Epithelial cell of prostate (primary cell): ENCODE results near the gene PRDM16.

ENCODE experiments used
- DNase-seq: peaks from one replicate; pipeline ENCODE4 v3.0.0-alpha.2; 2011; ENCODE audit warnings: low read depth, low spot score
- H3K27ac ChIP-seq: fragments of 450-650 bp; 2 replicates; pipeline ENCODE4 v1.5.1; 2017; ENCODE audit warnings: mild to moderate bottlenecking

The PRDM16 gene

DNA sequence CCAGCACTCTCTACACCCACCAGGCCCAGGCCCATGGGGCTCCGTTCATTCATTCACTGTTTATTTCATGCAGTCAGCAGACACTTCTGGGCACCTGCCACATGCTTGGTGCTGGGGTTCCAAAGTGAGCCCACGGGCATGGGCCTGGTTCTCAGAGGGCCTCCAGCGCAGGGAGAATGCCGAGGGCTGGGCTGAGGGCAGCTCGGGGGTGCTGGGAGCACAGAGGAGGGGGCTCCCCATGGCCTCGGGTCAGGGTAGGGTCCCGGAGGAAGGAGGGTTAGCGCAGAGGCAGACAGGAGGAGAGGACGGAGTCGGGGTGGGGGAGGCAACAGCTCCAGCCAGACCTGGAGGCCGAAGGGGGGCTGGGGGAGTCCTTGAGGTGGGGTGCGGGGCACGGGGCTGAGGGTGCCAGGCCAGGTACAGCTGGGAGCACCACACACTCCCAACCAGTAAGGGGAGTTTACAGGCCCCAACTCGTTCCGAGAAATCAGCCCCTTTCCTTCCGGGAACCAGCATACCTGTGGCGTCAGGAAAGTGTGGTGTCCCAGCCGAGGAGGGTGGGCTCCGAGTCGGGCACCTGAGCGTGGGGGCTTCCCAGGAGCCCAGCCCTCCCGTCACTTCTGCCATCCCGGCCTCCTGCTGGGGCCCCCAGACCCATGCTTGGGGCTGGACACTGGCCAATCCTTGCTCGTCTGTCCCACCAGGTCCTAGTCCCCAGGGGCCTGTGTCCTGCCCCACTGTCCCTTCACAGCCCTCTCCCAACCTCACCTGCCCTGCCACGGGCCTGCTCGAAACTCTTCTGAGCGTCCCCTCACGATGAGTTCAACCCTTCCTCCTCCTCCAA is 396.3 kb downstream of the PRDM16 start:
- peak overlapping the region; percentile 6 for H3K27ac ChIP-seq
- no peak for DNase-seq

DNA sequence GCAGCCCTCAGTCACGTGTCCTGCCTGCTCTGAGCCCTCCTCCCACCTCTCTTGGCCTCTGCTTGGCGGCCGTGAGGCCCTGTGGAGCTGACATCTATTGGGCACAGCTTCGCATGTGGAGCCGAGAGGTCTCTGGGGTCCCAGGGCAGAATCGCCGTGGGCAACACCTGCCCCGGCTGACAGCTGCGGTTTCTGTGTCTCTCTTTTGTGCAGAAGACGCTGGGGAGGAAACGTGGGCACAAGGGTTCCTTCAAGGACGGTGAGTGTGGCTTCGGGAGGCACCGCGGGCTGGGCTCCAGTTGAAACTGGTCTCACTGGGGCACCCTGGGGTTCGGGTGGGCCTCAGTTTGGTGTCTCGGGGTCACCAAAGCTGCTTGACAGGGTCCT is 396.9 kb downstream of the PRDM16 start:
- DNase-seq, result no peak
- no peak overlapping the region for H3K27ac ChIP-seq

DNA sequence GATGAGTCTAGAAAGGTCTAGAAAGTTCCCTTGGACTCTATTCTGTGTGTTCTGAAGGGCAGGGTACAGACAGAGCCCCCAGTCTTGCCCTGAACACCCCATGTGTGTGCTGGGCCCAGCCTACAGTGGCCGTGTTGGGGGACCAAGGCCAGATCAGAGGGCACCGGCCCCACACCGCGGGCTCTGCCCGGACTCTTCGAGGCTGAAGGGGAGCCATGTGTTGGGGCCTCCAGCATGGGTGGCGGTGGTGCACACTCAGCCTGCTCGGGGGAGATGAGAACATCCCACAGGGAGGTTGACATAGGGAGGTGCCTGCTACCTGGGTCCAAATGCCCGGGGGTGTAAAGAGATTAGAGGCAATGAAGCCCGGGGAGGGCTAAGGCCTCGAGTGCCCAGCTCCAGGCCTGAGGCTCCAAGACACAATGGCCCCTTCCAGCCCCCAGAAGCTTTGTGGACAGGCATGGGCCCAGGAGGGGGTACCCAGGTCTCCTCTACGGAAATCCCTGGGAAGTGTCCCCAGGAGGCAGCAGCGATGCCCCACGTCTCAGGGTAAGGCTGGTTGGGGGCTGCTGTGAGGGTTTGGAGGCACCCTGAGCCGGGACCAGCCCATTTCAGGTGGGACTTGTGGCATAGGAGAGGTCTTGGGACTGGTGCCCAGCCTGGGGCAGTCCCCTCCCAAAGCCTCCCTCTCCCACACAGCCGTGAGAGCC is 397.5 kb downstream of the PRDM16 start:
- H3K27ac ChIP-seq, result no peak overlapping the region

DNA sequence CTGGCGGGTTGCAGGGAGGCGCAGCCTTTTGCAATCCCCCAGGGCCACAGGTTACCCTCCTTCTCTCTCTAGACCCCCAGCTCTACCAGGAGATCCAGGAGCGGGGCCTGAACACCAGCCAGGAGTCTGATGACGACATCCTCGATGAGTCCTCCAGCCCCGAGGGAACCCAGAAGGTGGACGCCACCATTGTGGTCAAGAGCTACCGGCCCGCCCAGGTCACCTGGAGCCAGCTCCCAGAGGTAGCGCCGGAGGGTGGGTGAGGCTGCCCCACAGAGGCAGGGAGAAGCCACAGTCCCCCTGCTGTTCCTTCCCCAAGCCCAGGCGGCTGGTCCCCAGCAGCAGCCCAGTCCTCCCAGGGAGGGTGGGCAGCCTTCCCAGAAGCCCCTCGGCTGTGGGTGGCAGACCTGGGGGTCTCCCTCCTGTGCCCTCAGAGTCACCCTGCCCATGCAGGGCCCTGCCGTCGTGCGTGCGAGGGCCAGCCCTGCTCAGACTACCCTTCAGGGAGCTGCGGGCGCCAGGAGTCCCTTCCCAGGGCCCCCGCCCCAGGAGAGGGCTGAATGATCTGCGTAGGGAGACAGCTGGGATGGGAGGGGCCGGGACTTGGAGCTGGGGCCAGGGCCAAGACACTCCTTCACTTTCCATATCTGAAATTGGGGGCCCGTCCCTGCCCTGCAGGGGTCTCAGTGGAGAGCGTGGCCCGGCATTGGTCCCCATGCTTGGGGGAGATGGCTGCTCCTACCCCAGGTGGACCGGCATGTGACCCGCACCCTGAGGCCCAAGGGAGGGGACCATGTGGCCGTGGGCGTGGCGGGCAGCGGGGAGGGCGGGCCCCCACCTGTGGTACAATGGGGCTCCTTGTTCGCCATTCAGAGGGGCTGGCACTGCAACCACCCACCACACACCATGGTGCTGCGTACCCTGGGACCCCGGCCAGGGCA is 398.4 kb downstream of the PRDM16 start:
- no peak overlapping the region for H3K27ac ChIP-seq
- DNase-seq, result no peak

More for the DNA sequence above, 397.5 kb downstream of the PRDM16 start:
- DNase-seq, result no peak

DNA sequence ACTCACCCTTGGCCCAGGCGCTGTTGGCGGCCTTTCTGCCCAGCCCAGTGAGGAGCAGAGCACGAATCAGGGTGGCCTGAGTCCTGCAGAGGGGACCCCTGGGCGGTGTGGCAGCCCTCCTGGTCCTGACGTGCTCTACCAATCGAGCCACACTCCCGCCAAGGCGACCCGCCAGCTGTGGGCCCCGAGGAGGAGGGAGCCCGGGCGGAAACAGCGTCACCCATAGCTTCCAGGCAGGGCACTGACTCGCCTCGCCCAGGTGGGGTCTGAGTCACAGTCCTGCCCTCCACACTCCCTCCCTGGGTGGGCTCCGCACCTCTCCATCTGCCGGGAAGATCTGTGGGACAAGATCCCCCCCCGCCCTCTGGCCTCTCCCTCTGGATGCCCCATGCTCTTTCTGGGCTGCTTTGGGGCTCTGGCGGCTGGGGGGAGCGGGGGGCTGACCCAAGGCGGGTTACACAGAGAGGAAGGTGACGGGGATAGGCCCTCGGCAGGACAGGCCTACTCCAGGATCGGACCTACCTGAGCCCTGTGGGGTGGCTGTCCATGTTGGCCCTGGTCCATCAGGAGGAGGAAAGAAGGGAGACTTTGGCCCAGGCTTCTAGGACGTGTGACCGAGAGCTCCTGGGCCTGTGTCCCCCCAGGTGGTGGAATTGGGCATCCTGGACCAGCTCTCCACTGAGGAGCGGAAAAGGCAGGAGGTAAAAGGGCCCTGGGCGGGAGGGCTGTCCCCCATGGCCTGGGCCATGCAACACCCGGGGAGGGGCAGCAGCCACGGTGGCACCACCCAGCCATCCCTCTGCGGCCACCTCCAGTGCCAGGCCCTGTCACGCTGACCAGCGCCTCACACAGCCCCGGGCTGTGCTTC is 399.5 kb downstream of the PRDM16 start:
- no peak overlapping the region for H3K27ac ChIP-seq
- no peak for DNase-seq

DNA sequence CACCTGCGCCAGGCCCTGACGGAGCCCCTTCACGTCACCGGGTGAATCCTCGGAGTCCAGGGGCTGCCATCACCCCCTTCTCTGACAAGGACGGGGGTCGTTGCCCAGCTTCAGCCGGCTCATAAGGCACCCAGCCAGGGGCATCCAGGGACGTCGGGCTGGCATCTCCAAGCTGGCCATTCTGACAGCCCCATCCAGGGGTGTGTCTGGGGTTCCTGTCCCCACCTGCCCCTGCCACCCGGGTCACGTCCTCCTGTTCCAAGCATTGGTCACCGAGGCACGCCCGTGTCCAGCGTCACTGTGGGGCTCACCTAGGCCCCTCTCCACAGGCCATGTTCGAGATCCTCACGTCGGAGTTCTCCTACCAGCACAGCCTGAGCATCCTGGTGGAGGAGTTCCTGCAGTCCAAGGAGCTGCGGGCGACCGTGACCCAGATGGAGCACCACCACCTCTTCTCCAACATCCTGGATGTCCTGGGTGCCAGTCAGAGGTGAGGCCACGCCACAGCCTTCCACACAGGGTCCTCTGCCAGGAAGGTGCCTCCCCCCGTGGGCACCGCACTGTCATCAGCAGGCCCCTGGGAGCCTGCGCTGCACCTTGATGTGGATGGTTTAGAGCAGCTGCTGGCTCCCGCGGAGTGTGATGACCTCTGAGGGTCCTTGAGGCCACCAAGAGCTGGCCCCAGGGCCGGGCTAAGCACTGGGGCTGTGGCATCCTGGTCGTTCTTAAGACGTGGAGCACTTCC is 400.3 kb downstream of the PRDM16 start:
- no peak for DNase-seq
- H3K27ac ChIP-seq, result no peak overlapping the region

DNA sequence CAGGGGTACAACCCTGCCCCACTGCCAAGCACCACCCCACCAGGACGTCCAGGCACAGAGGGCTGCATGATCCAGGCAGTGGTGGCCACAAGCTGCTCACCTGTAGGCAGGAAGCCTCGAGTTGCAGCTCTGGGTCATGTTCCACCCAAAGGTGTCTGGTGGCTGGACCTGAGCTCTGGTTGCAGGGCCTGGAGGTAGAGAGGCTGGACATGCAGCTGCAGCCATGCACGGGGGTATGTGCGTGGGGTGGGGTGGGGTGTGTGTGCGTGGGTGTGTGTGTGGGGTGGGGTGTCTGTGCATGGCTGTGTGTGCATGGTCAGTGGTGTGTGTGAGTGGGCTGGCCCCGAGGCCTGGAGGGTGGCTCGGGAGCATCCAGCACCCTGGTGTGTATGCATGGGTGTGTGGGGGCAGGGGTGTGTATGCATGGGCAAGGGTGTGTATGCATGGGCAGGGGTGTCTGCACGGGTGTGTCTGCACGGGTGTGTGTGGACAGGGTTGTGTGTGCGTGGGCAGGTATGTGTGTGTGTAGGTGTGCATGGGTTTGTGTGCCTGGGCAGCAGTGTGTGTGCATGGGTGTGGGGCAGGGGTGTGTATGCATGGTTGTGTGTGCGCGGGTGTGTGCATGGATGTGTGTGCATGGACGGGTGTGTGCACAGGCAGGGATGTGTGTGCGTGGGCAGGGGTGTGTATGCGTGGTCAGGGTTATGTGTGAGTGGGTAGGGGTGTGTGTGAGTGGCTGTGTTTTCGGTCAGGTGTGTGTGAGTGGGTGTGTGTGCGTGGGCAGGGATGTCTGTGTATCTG is 401.0 kb downstream of the PRDM16 start:
- DNase-seq, result no peak
- H3K27ac ChIP-seq, result no peak overlapping the region

DNA sequence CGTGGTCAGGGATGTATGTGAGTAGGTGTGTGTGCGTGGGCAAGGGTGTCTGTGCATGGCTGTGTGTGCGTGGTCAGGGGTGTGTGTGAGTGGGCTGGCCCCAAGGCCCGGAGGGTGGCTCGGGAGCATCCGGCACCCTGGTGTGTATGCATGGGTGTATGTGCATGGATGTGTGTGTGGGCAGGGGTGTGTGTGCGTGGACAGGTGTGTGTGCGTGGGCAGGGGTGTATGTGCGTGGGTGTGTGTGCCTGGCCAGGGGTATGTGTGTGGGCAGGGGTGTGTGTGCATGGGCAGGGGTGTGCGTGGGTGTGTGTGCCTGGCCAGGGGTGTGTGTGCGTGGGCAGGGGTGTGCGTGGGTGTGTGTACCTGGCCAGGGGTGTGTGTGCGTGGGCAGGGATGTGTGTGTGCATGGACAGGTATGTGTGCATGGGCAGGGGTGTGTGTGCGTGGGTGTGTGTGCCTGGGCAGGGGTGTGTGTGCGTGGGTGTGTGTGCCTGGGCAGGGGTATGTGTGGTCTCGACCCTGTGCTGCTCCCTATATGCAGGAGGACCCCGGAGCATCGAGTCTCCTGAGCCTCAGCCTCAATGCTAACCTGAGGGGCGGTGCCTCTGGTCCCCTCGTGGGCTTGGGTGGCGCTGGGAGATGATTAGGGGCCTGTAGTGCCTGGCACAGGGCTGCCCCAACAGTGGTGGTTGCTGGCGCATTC is 401.8 kb downstream of the PRDM16 start:
- H3K27ac ChIP-seq, result peak overlapping the region; percentile 30
- DNase-seq, result no peak

DNA sequence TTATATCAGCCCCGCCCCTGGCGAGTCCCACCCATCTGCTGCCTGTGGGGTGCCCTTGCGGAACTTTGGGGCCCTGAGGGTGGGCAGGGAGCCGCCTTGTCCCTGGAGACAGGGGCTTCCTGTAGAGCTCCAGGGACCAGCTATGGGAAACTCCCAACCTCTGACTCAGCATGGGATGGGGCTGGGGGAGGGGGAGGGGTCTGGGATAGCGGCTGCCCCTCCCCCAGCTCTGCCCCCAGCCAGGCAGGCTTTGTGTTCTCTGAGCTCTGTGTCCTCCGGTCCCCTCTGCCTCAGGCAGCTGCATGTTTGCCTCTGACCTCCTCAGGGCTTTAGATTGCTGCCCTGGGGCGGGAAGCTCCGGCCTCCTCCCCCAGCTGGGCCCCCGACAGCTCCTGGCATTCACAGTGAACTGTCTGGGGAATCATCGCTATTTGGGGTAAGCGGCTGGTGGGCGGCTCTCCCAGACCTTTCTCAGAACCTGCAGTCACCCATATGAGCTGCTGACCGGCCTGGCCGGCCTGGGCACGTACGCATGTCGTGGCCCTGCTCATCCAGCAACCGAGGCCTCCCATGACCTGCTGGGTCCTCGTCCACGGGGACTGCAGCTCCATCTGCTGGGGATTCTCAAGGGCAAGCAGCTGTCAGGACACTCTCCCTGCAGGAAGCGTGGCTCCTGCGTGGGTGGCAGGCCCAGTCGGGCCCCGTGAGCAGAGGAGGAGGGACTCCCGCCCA is 402.5 kb downstream of the PRDM16 start:
- peak overlapping the region; percentile 30 for H3K27ac ChIP-seq
- DNase-seq, result no peak

DNA sequence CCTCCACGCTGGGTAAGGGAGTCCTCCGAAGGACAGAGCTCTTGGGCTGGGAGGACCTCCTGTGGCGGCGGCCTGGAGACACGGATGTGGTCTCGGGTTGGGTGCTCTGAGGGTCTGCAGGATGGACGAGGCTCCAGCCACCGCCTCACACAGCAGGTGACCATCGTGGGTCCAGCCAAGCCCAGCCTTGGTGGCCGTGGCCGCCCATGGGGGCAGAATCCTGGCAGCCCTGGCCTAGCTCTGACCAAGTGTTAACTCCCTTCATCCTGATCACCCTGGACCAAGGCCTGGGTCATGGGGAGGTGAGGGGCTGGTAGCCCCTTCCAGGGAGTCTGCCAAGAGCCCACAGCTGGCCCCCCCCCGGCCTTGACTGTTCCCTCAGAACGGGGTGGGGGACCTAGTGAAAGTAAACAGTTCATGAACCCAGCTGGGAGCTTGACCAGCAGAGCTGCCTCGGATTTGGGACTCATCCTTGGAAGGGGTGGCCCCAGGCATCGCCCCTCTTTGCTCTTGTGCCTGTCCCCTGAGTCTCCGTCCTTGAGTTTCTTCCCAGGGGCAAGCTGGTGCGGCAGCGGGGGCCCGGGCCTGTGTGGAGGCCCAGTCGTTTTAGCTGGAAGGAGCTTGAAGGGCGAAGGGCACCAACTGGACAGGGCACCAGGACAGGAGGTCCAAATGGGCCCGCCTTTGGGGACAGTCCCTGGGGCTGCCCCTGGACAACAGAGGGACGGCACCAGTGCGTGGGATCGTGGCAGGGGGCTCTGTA is 403.3 kb downstream of the PRDM16 start:
- DNase-seq, result no peak
- peak overlapping the region; percentile 30 for H3K27ac ChIP-seq

DNA sequence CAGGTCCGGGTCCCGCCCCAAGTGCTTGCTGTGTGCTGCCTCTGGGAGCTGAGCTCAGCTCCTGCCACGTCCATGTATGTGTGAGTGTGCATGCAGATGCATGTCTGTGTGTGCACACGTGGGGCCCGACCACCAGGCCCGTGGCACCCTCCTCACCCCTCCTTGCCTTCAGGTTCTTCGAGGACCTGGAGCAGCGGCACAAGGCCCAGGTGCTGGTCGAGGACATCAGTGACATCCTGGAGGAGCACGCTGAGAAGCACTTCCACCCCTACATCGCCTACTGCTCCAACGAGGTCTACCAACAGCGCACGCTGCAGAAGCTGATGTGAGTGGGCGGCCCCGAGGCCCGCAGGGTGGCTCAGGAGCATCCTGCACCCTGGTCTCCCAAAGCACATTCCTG is 403.9 kb downstream of the PRDM16 start:
- DNase-seq, result no peak
- H3K27ac ChIP-seq, result peak overlapping the region; percentile 40

DNA sequence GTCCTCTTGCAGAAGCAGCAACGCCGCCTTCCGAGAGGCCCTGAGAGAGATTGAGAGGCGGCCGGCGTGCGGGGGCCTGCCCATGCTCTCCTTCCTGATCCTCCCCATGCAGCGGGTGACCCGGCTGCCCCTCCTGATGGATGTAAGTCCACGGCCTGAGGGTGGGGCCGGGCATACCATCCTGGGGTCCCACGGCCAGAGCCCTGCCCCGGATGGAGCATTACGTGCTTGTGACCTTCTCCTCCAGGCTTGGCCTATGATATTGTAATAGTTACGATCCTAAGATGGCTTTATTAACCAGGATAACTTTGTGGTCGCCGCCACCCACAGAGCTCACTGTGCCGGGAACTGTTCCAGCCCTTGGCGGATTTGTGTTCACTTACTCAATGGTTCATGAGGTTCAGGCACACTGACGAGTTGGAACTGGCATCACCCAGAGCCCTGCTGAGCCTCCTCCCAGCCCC is 404.4 kb downstream of the PRDM16 start:
- H3K27ac ChIP-seq, result peak overlapping the region; percentile 40
- peak; percentile 60 for DNase-seq

DNA sequence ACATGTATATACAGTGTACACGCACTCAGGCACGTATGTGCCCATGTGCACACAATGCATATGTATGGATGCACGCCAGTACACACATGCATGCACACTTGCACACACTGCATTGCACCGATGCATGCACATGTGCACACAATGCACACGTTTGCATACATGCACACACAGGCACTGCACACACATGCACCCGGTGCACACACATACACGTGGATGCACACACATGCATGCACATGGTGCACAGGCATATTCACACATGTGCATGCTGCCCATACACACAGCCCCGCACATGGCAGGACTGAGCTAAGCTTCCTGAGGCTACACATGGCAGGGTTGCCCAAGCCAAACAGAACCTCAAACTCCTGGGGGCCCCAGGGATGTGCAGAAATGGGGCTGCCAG is 405.0 kb downstream of the PRDM16 start:
- no peak for DNase-seq
- no peak overlapping the region for H3K27ac ChIP-seq

DNA sequence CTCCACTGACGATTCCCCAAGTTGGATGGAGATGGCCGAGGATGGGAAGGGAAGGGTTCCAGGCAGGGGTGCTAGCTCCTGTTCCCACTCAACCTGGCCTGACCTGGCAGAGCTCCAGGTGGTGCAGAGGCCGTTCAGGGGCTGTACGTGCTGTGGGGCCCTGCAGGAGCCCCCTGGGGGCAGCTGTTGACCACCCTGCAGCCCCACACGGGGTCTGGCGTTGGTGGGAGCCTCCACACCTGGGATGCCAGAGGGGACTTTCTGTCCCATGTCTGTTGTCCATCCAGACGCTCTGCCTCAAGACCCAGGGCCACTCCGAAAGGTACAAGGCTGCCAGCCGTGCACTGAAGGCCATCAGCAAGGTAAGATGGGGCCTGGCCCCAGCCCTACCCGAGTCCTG is 405.4 kb downstream of the PRDM16 start:
- no peak for DNase-seq

DNA sequence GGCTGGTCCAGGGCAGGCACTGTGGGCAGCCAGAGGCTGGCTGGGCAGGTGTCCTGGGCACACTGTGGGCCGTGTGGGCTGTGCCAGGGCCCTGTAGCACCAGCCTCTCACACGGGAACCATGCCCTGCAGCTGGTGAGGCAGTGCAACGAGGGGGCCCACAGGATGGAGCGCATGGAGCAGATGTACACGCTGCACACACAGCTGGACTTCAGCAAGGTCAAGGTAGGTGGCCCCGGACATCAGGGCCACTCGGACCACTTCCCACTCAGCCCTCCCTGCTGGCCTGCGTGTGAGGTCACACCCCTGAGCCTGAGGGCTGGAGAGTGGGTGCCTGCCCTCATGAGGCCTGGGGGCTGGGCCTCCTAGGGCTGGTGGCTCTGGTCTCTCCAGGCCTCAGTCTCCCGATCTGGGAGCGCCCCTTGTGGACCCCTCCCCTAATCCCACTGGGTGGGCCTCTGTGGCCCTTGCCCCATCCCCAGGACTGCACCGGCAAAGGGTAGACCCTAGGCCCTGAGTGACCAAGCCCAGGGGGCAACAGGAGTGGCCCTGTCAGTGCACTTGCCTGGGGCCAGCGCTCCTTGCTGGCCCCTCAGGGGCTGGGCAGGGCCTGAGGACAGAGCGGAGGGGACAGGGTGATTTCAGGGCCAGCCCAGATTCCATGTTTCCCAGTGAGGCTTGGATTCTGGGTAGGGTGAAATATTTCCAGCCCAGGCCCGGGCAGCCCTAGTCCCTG is 407.0 kb downstream of the PRDM16 start:
- DNase-seq, result no peak
- H3K27ac ChIP-seq, result no peak overlapping the region

More for the DNA sequence above, 405.4 kb downstream of the PRDM16 start:
- no peak overlapping the region for H3K27ac ChIP-seq
